ENCODE data around the gene ALS2CL. TPM values are rescaled to one million over a fixed set of nuclear protein-coding genes. Genes with fewer than 3 reads are reported as not detected.

ALS2CL gene
- total RNA-seq, 1 experiment from 2014 or later: 67.5 TPM

- H3K79me2 ChIP-seq (ENCODE audit: low read depth): no peaks in the 10 kb centered on the region
- H3K27me3 ChIP-seq (ENCODE audit: insufficient read depth, low read depth): no peaks in the 10 kb centered on the region
- intact Hi-C loops (cut with micrococcal nuclease; ENCODE audit: unreplicated experiment): no loop called here
- CTCF ChIA-PET: interaction anchor here (0.6 kb wide), 1 partner anchor 100 kb away, joined by 11 read pairs; no protein-coding TSS in a partner anchor
- H3K9me2 ChIP-seq (ENCODE audit: insufficient read depth): no peaks in the 10 kb centered on the region
- no peaks in the 10 kb centered on the region for H4K20me1 ChIP-seq (ENCODE audit: insufficient read depth)
- DNase-seq: no peak
- H3K27ac ChIP-seq: no peak overlapping the region
- POLR2A ChIA-PET (ENCODE audit: unreplicated experiment): no interaction called here
- no peak for TF ChIP-seq EZH2 (IDR thresholded peaks at IDR 0.05; ENCODE audit: low read depth)
- TF ChIP-seq, protein P1, sequence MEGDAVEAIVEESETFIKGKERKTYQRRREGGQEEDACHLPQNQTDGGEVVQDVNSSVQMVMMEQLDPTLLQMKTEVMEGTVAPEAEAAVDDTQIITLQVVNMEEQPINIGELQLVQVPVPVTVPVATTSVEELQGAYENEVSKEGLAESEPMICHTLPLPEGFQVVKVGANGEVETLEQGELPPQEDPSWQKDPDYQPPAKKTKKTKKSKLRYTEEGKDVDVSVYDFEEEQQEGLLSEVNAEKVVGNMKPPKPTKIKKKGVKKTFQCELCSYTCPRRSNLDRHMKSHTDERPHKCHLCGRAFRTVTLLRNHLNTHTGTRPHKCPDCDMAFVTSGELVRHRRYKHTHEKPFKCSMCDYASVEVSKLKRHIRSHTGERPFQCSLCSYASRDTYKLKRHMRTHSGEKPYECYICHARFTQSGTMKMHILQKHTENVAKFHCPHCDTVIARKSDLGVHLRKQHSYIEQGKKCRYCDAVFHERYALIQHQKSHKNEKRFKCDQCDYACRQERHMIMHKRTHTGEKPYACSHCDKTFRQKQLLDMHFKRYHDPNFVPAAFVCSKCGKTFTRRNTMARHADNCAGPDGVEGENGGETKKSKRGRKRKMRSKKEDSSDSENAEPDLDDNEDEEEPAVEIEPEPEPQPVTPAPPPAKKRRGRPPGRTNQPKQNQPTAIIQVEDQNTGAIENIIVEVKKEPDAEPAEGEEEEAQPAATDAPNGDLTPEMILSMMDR (conservative IDR thresholded peaks at IDR 0.05): no peak
- H3K4me2 ChIP-seq: no peak overlapping the region
- BruUV-seq (replicated peaks): no TSS peak
- H3K4me1 ChIP-seq (replicated peaks; ENCODE audit: insufficient read depth): no peaks in the 10 kb centered on the region
- no peak overlapping the region for H2AFZ ChIP-seq
- no peaks in the 10 kb centered on the region for H3K36me3 ChIP-seq (ENCODE audit: low read depth)
- H3F3A ChIP-seq (ENCODE audit: insufficient read depth, low read depth): no peaks in the 10 kb centered on the region
- no peaks in the 10 kb centered on the region for H3K9me3 ChIP-seq (ENCODE audit: insufficient read depth, low read depth)
- H3K4me3 ChIP-seq: no peak overlapping the region
Measured at GRCh38 chr3:46729038-46729437, 35.6 kb upstream of the ALS2CL start.

GRCh38 chr3:46725621-46726314 is 32.3 kb upstream of the ALS2CL start:
- Histone ChIP-seq H3K9me2 (ENCODE audit: insufficient read depth) (no peaks in the 10 kb centered on the region), H3K36me3 (ENCODE audit: low read depth) (no peaks in the 10 kb centered on the region), H3K4me1 (replicated peaks; ENCODE audit: insufficient read depth) (no peaks in the 10 kb centered on the region), H3F3A (ENCODE audit: insufficient read depth, low read depth) (no peaks in the 10 kb centered on the region), H3K27ac (no peak overlapping the region), H2AFZ (no peak overlapping the region), H3K27me3 (ENCODE audit: insufficient read depth, low read depth) (no peaks in the 10 kb centered on the region), H3K4me3 (no peak overlapping the region), H3K9me3 (ENCODE audit: insufficient read depth, low read depth) (no peaks in the 10 kb centered on the region), H3K79me2 (ENCODE audit: low read depth) (no peaks in the 10 kb centered on the region), H3K4me2 (no peak overlapping the region), H4K20me1 (ENCODE audit: insufficient read depth) (no peaks in the 10 kb centered on the region)
- CTCF ChIA-PET: no interaction called here
- no TSS peak for BruUV-seq (replicated peaks)
- intact Hi-C loops (cut with micrococcal nuclease; ENCODE audit: unreplicated experiment): no loop called here
- TF ChIP-seq EZH2 (IDR thresholded peaks at IDR 0.05; ENCODE audit: low read depth): no peak
- TF ChIP-seq, protein P1 (conservative IDR thresholded peaks at IDR 0.05): no peak
- no peak for DNase-seq
- POLR2A ChIA-PET (ENCODE audit: unreplicated experiment): no interaction called here

GRCh38 chr3:46724424-46724823 is 30.9 kb upstream of the ALS2CL start:
- Histone ChIP-seq H3K9me2 (ENCODE audit: insufficient read depth) (no peaks in the 10 kb centered on the region), H3K4me3 (no peak overlapping the region), H2AFZ (no peak overlapping the region), H3K4me1 (replicated peaks; ENCODE audit: insufficient read depth) (no peaks in the 10 kb centered on the region), H3K9me3 (ENCODE audit: insufficient read depth, low read depth) (no peaks in the 10 kb centered on the region), H3K79me2 (ENCODE audit: low read depth) (no peaks in the 10 kb centered on the region), H3K36me3 (ENCODE audit: low read depth) (no peaks in the 10 kb centered on the region), H4K20me1 (ENCODE audit: insufficient read depth) (no peaks in the 10 kb centered on the region), H3K4me2 (no peak overlapping the region), H3F3A (ENCODE audit: insufficient read depth, low read depth) (no peaks in the 10 kb centered on the region), H3K27ac (no peak overlapping the region), H3K27me3 (ENCODE audit: insufficient read depth, low read depth) (no peaks in the 10 kb centered on the region)
- ChIA-PET POLR2A (ENCODE audit: unreplicated experiment) (no interaction called here), CTCF (no interaction called here)
- intact Hi-C loops (cut with micrococcal nuclease; ENCODE audit: unreplicated experiment): no loop called here
- DNase-seq: no peak
- no TSS peak for BruUV-seq (replicated peaks)
- TF ChIP-seq EZH2 (IDR thresholded peaks at IDR 0.05; ENCODE audit: low read depth): no peak
- TF ChIP-seq, protein P1 (conservative IDR thresholded peaks at IDR 0.05): no peak

Measured in PC-9 (cell line).